ENCODE results near the gene TNFSF15. TPM values are rescaled to one million over a fixed set of nuclear protein-coding genes. Genes with fewer than 3 reads are reported as not detected.

The TNFSF15 gene
- total and polyA plus RNA-seq, 12 donors, result 0.37 to 4.3 (median 1.3) TPM

- Histone ChIP-seq H3K27me3 (peaks cover 10% of the 10 kb centered on the region), H3K9me3 (replicated peaks in 1 of 3) (no peaks in the 10 kb centered on the region), H3K36me3 (replicated peaks in 1 of 2) (no peaks in the 10 kb centered on the region), H3K27ac (no peak overlapping the region), H3K4me1 (replicated peaks in 1 of 2) (no peaks in the 10 kb centered on the region), H3K4me3 (no peak overlapping the region)
- 78 to 87% (median 81%) methylated on average over 2 of the region's 2 CpGs for whole genome bisulfite sequencing, 4 donors
- TF ChIP-seq CTCF (IDR thresholded peaks at IDR 0.05), result no peak
- TF ChIP-seq POLR2A (IDR thresholded peaks at IDR 0.05), result no peak
- DNase-seq, result no peak
- intact Hi-C loops (cut with DNase I), result no loop called here
Observed at GRCh38 chr9:114757395-114757794, 48.4 kb downstream of the TNFSF15 start.

- TF ChIP-seq CTCF (IDR thresholded peaks at IDR 0.05), result no peak
- no peak for TF ChIP-seq POLR2A (IDR thresholded peaks at IDR 0.05)
- intact Hi-C loops (cut with DNase I), result no loop called here
- Histone ChIP-seq H3K36me3 (replicated peaks in 1 of 2) (no peaks in the 10 kb centered on the region), H3K4me3 (no peak overlapping the region), H3K9me3 (replicated peaks in 1 of 3) (no peaks in the 10 kb centered on the region), H3K27ac (no peak overlapping the region), H3K4me1 (replicated peaks in 1 of 2) (no peaks in the 10 kb centered on the region), H3K27me3 (peaks cover 10% of the 10 kb centered on the region)
- no peak for DNase-seq
Observed at GRCh38 chr9:114756920-114757319, 48.9 kb downstream of the TNFSF15 start.

- Histone ChIP-seq H3K9me3 (replicated peaks in 1 of 3) (no peaks in the 10 kb centered on the region), H3K36me3 (replicated peaks in 1 of 2) (no peaks in the 10 kb centered on the region), H3K27ac (no peak overlapping the region), H3K27me3 (peaks cover 10% of the 10 kb centered on the region), H3K4me3 (no peak overlapping the region), H3K4me1 (replicated peaks in 1 of 2) (no peaks in the 10 kb centered on the region)
- WGBS, 4 donors, result 54 to 75% (median 70%) methylated on average over 3 of the region's 3 CpGs
- TF ChIP-seq POLR2A (IDR thresholded peaks at IDR 0.05) (no peak), CTCF (IDR thresholded peaks at IDR 0.05) (no peak)
- no peak for DNase-seq
- intact Hi-C loops (cut with DNase I), result no loop called here
Observed at GRCh38 chr9:114754581-114754980, 51.3 kb downstream of the TNFSF15 start.

GRCh38 chr9:114746591-114747346 lies 59.1 kb downstream of the TNFSF15 start:
- Histone ChIP-seq H3K27ac (no peak overlapping the region), H3K4me1 (replicated peaks in 1 of 2) (no peaks in the 10 kb centered on the region), H3K4me3 (no peak overlapping the region), H3K36me3 (replicated peaks in 1 of 2) (no peaks in the 10 kb centered on the region), H3K9me3 (replicated peaks in 1 of 3) (no peaks in the 10 kb centered on the region), H3K27me3 (no peaks in the 10 kb centered on the region)
- DNase-seq, result no peak
- intact Hi-C loops (cut with DNase I), result no loop called here
- WGBS, 4 donors, result 61 to 73% (median 68%) methylated on average over 2 of the region's 2 CpGs
- TF ChIP-seq POLR2A (IDR thresholded peaks at IDR 0.05), result no peak
- no peak for TF ChIP-seq CTCF (IDR thresholded peaks at IDR 0.05)

All from adrenal gland (tissue), 12 donors.